ENCODE measurements around the gene NAALADL2.

GRCh38 chr3:175413926-175414325, 554.8 kb downstream of the NAALADL2 start:
- TF ChIP-seq EZH2 (IDR thresholded peaks at IDR 0.05), result no peak
- TF ChIP-seq POLR2AphosphoS5 (IDR thresholded peaks at IDR 0.05; ENCODE audit: borderline replicate concordance, low read depth, low read length), result no peak
